ENCODE results near the gene KMT2D.

DNA sequence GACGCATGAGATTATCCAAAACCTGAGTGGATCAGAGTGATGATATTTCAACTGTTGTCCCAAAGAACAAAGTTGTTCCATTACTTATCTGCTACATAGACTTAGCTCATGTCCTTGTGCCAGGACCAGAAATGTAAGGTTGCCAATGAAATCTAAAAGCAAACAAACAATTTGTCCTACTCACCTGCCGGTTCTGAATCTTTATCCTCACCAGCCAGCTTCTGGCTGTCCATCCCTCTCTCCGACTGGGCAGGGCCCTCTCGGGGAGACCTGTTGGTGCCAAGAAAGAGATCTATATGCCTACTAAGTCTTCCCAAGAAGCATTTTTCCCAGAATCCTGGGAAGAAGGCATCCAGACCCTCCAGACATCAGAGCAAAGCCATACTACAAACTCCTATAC lies 5.5 kb downstream of the KMT2D start:
- TF ChIP-seq, protein P1, sequence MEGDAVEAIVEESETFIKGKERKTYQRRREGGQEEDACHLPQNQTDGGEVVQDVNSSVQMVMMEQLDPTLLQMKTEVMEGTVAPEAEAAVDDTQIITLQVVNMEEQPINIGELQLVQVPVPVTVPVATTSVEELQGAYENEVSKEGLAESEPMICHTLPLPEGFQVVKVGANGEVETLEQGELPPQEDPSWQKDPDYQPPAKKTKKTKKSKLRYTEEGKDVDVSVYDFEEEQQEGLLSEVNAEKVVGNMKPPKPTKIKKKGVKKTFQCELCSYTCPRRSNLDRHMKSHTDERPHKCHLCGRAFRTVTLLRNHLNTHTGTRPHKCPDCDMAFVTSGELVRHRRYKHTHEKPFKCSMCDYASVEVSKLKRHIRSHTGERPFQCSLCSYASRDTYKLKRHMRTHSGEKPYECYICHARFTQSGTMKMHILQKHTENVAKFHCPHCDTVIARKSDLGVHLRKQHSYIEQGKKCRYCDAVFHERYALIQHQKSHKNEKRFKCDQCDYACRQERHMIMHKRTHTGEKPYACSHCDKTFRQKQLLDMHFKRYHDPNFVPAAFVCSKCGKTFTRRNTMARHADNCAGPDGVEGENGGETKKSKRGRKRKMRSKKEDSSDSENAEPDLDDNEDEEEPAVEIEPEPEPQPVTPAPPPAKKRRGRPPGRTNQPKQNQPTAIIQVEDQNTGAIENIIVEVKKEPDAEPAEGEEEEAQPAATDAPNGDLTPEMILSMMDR (IDR thresholded peaks at IDR 0.05), result no peak
- no peak for TF ChIP-seq POLR2A (IDR thresholded peaks at IDR 0.05)
- TF ChIP-seq POLR2AphosphoS5 (IDR thresholded peaks at IDR 0.05), result peak; percentile 63

Measured in prostate gland (tissue), 2 donors.